HL-60 (cell line): ENCODE measurements around the gene ZBTB32.

Source experiments
- DNase-seq, 2 experiments: peaks; one replicate each; pipeline ENCODE4 v3.0.0-alpha.2; 2010 to 2020; ENCODE audit warnings: low read depth in 1 of 2, low spot score in 1 of 2
- H3K27ac ChIP-seq: fragments of 250-450 bp; sonication (Bioruptor Pico); replicated peaks from 2 replicates; pipeline ENCODE4 v1.5.1; 2020; ENCODE audit warnings: mild to moderate bottlenecking, moderate library complexity
- H3K27me3 ChIP-seq: fragments of 250-450 bp; sonication (Bioruptor Pico); 2 replicates; pipeline ENCODE4 v1.5.1; 2021; ENCODE audit warnings: mild to moderate bottlenecking, moderate library complexity; ENCODE audit not compliant: insufficient read depth, poor library complexity, severe bottlenecking
- H3K4me3 ChIP-seq: replicated peaks from 2 replicates; pipeline ENCODE4 v1.5.1; 2011; ENCODE audit warnings: mild to moderate bottlenecking, control low read depth, low read length; ENCODE audit not compliant: insufficient read depth
- GABPA ChIP-seq: IDR thresholded peaks from 2 replicates; pipeline ENCODE4 v1.6.1; 2012; ENCODE audit warnings: low read depth
- POLR2AphosphoS5 ChIP-seq: IDR thresholded peaks from 2 replicates; pipeline ENCODE4 v1.6.1; 2012; ENCODE audit warnings: low read depth
- SPI1 ChIP-seq: IDR thresholded peaks from 2 replicates; pipeline ENCODE4 v1.6.1; 2012; ENCODE audit warnings: low read depth, mild to moderate bottlenecking, borderline replicate concordance
- TF ChIP-seq, protein P1 (sequence below): IDR thresholded peaks from one replicate; pipeline ENCODE4 v1.5.1; 2011; ENCODE audit warnings: low read length, control low read depth, inconsistent platforms; ENCODE audit not compliant: insufficient read depth
- TF ChIP-seq, protein P2 (sequence below): IDR thresholded peaks from 2 replicates; pipeline ENCODE4 v1.6.1; 2012; ENCODE audit warnings: low read depth; ENCODE audit not compliant: insufficient replicate concordance

Gene ZBTB32

DNA sequence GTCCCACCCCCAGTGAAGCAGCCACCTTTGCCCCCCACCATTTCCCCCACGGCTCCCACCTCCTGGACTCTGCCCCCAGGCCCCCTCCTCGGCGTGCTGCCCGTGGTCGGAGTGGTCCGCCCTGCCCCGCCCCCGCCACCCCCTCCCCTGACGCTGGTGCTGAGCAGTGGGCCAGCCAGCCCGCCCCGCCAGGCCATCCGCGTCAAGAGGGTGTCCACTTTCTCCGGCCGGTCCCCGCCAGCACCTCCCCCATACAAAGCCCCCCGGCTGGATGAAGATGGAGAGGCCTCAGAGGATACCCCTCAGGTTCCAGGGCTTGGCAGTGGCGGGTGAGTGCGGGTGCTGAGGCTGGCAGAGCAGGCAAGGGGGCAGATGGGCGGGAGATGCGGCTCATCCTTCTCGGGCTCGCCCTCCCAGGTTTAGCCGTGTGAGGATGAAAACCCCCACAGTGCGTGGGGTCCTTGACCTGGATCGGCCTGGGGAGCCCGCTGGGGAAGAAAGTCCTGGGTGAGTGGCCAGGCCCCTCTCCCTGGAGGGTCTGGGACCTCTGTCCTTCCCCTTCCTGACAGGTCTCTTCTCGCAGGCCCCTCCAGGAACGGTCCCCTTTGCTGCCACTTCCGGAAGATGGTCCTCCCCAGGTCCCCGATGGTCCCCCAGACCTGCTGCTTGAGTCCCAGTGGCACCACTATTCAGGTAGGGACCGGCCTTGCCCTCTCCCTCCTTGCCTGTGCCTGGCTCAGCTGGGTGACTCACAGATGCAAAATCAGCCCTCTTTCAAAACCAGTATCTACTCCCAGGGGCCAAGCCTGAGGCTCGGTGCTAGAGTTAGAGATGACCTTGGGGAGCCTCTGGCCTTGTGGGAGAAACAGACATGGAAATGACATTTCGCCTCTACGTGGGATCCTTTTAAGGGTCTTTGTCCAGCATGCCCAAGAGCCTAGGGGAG is 29.1 kb downstream of the ZBTB32 start:
- H3K4me3 ChIP-seq = no peak overlapping the region
- no peak for DNase-seq
- no peaks in the 10 kb centered on the region for H3K27me3 ChIP-seq
- TF ChIP-seq GABPA (no peak), SPI1 (no peak), POLR2AphosphoS5 (no peak)
- TF ChIP-seq, protein P1, sequence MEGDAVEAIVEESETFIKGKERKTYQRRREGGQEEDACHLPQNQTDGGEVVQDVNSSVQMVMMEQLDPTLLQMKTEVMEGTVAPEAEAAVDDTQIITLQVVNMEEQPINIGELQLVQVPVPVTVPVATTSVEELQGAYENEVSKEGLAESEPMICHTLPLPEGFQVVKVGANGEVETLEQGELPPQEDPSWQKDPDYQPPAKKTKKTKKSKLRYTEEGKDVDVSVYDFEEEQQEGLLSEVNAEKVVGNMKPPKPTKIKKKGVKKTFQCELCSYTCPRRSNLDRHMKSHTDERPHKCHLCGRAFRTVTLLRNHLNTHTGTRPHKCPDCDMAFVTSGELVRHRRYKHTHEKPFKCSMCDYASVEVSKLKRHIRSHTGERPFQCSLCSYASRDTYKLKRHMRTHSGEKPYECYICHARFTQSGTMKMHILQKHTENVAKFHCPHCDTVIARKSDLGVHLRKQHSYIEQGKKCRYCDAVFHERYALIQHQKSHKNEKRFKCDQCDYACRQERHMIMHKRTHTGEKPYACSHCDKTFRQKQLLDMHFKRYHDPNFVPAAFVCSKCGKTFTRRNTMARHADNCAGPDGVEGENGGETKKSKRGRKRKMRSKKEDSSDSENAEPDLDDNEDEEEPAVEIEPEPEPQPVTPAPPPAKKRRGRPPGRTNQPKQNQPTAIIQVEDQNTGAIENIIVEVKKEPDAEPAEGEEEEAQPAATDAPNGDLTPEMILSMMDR = no peak
- TF ChIP-seq, protein P2, sequence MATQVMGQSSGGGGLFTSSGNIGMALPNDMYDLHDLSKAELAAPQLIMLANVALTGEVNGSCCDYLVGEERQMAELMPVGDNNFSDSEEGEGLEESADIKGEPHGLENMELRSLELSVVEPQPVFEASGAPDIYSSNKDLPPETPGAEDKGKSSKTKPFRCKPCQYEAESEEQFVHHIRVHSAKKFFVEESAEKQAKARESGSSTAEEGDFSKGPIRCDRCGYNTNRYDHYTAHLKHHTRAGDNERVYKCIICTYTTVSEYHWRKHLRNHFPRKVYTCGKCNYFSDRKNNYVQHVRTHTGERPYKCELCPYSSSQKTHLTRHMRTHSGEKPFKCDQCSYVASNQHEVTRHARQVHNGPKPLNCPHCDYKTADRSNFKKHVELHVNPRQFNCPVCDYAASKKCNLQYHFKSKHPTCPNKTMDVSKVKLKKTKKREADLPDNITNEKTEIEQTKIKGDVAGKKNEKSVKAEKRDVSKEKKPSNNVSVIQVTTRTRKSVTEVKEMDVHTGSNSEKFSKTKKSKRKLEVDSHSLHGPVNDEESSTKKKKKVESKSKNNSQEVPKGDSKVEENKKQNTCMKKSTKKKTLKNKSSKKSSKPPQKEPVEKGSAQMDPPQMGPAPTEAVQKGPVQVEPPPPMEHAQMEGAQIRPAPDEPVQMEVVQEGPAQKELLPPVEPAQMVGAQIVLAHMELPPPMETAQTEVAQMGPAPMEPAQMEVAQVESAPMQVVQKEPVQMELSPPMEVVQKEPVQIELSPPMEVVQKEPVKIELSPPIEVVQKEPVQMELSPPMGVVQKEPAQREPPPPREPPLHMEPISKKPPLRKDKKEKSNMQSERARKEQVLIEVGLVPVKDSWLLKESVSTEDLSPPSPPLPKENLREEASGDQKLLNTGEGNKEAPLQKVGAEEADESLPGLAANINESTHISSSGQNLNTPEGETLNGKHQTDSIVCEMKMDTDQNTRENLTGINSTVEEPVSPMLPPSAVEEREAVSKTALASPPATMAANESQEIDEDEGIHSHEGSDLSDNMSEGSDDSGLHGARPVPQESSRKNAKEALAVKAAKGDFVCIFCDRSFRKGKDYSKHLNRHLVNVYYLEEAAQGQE = no peak
- no peak overlapping the region for H3K27ac ChIP-seq

DNA sequence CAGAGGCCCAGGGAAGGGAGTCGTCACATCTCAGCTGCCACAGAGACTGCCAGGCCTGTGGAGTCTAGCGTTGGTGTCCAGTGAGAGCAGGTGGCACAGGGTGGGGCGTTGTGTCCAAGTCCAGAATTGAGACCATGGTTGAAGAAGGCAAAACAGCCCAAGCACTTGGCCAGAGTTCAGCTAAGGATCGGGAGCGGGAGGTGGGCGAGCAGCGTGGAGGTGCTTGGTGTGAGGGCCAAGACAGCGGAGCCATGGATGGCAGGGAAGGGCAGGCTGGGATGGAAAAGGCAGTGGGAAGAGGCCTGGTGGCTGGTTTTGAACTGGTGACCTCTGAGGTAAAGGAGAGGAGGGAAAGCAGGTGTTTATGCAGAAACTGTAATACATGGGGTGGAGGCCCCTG is 29.9 kb downstream of the ZBTB32 start:
- Histone ChIP-seq H3K27ac (no peak overlapping the region), H3K4me3 (no peak overlapping the region), H3K27me3 (no peaks in the 10 kb centered on the region)
- DNase-seq = no peak
- TF ChIP-seq, protein P2 = no peak
- TF ChIP-seq, protein P1 = no peak
- TF ChIP-seq GABPA (no peak), SPI1 (no peak), POLR2AphosphoS5 (no peak)

DNA sequence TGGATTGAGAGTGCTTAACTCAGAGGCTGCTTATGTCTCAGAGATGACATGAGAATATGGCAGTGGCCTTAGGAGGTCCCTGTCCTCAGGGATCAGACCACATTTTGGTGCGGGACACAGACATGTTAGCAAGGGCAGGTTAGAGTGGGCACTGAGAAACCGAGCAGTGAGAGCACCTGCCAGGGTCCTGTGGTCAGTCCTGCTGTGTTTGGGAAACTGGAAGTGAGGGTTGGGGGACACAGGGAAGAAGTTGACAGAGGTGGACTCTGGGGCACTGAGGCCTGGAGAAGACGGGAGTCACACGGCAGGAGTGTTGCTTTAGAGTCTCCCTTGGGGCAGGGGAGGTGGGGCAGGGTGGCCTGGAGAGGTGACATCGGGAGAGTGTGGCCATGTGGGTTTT is 30.5 kb downstream of the ZBTB32 start:
- Histone ChIP-seq H3K27ac (no peak overlapping the region), H3K27me3 (no peaks in the 10 kb centered on the region), H3K4me3 (no peak overlapping the region)
- DNase-seq = no peak
- no peak for TF ChIP-seq SPI1
- no peak for TF ChIP-seq GABPA
- TF ChIP-seq, protein P1 = no peak
- TF ChIP-seq POLR2AphosphoS5 = no peak
- TF ChIP-seq, protein P2 = no peak
